ENCODE data around the gene CASP10.

CASP10 gene

GRCh38 chr2:201263779-201264178 lies 80.8 kb downstream of the CASP10 start:
- FAIRE-seq: no peak

GRCh38 chr2:201264472-201265173 lies 81.7 kb downstream of the CASP10 start:
- no peak for FAIRE-seq

- no peak for FAIRE-seq
These were observed 83.7 kb downstream of the CASP10 start for GRCh38 chr2:201266629-201267028.

GRCh38 chr2:201267278-201268030 lies 84.5 kb downstream of the CASP10 start:
- FAIRE-seq: no peak

GRCh38 chr2:201269764-201270163 lies 86.8 kb downstream of the CASP10 start:
- no peak for FAIRE-seq

- FAIRE-seq: no peak
These were observed 87.5 kb downstream of the CASP10 start for GRCh38 chr2:201270293-201271001.

- FAIRE-seq: no peak
These were observed 89.0 kb downstream of the CASP10 start for GRCh38 chr2:201271917-201272316.

- no peak for FAIRE-seq
These were observed 90.5 kb downstream of the CASP10 start for GRCh38 chr2:201273330-201273983.

- FAIRE-seq: no peak
These were observed 92.1 kb downstream of the CASP10 start for GRCh38 chr2:201275069-201275468.

GRCh38 chr2:201275990-201276389 lies 93.0 kb downstream of the CASP10 start:
- FAIRE-seq: no peak

- no peak for FAIRE-seq
These were observed 93.6 kb downstream of the CASP10 start for GRCh38 chr2:201276511-201276910.

Measured in A204.1 (cell line).